ENCODE data around the gene WHRN. TPM values are rescaled to one million over a fixed set of nuclear protein-coding genes. Genes with fewer than 3 reads are reported as not detected.

Gene WHRN
- polyA plus RNA-seq, 5 donors, result 8.8 to 15.4 (median 11.9) TPM

GRCh38 chr9:114384341-114384740 is 120.9 kb downstream of the WHRN start:
- DNase-seq, result no peak

GRCh38 chr9:114383521-114384231 is 121.6 kb downstream of the WHRN start:
- no peak for DNase-seq

- no peak for DNase-seq
Observed at GRCh38 chr9:114382699-114383520, 122.4 kb downstream of the WHRN start.

GRCh38 chr9:114378883-114379282 is 126.4 kb downstream of the WHRN start:
- DNase-seq, result no peak

GRCh38 chr9:114378016-114378415 is 127.3 kb downstream of the WHRN start:
- DNase-seq, result no peak

GRCh38 chr9:114376586-114377445 is 128.5 kb downstream of the WHRN start:
- DNase-seq, result no peak

- DNase-seq, result no peak
Observed at GRCh38 chr9:114375386-114376175, 129.7 kb downstream of the WHRN start.

GRCh38 chr9:114374936-114375335 is 130.3 kb downstream of the WHRN start:
- DNase-seq, result no peak

GRCh38 chr9:114373960-114374730 is 131.1 kb downstream of the WHRN start:
- no peak for DNase-seq

- DNase-seq, result no peak
Observed at GRCh38 chr9:114372921-114373448, 132.3 kb downstream of the WHRN start.

- DNase-seq, result no peak
Observed at GRCh38 chr9:114371973-114372917, 133.0 kb downstream of the WHRN start.

- DNase-seq, result no peak
Observed at GRCh38 chr9:114371343-114371944, 133.8 kb downstream of the WHRN start.

GRCh38 chr9:114370968-114371320 is 134.3 kb downstream of the WHRN start:
- no peak for DNase-seq

GRCh38 chr9:114370251-114370967 is 134.9 kb downstream of the WHRN start:
- DNase-seq, result no peak

GRCh38 chr9:114369216-114370130 is 135.8 kb downstream of the WHRN start:
- DNase-seq, result no peak

GRCh38 chr9:114367772-114368569 is 137.3 kb downstream of the WHRN start:
- no peak for DNase-seq

Measured in right lung (tissue), 5 donors.